HCT116 (cell line): ENCODE measurements around the gene PTN. TPM values are rescaled to one million over a fixed set of nuclear protein-coding genes. Genes with fewer than 3 reads are reported as not detected.

ENCODE experiments used
- ATAC-seq: fragments of 200-7000 bp; cut with Tn5 transposase; 2 replicates; pipeline ENCODE4 v1.9.1; 2020; ENCODE audit warnings: mild to moderate bottlenecking, moderate library complexity
- BruUV-seq: library from RNA; stranded (reverse); fragments of 400-500 nt; replicated peaks from 2 replicates; lab custom pipeline; 2021; lab: Mats Ljungman, UMichigan
- CTCF ChIA-PET: fragments of 300-600 bp; sonication (Branson Sonifier 250); formaldehyde crosslinking; loops from one replicate; lab custom pipeline; 2021; ENCODE audit warnings: antibody characterized with exemption; lab: Charles Lee
- POLR2A ChIA-PET: fragments of 300-600, 350-600 bp; sonication (Branson Sonifier 250); formaldehyde crosslinking; loops from one replicate; lab custom pipeline; 2021; ENCODE audit warnings: antibody characterized with exemption; lab: Charles Lee
- RAD21 ChIA-PET, 2 experiments: fragments of 300-600 bp; sonication (Branson Sonifier 250); formaldehyde crosslinking; loops; one replicate each; lab custom pipeline; 2023; ENCODE audit warnings: low total read pairs in 2 of 2; ENCODE audit not compliant: uncharacterized antibody in 2 of 2, unreplicated experiment in 2 of 2, low non-redundant PET in 1 of 2; lab: Charles Lee
- DNase-seq: peaks from one replicate; pipeline ENCODE4 v3.0.0-alpha.2; 2010; ENCODE audit warnings: low read depth, low spot score
- H2AFZ ChIP-seq: fragments of 200-600 bp; shearing (Covaris generic), sonication (generic); 2 replicates; pipeline ENCODE4 v1.6.1; 2017; ENCODE audit warnings: low read depth, mixed run types, mixed read lengths, antibody characterized with exemption, low read length; ENCODE audit not compliant: poor library complexity, severe bottlenecking
- H3K27ac ChIP-seq: 2 replicates; pipeline ENCODE4 v1.5.1; 2012; ENCODE audit warnings: low read depth, low read length
- H3K27me3 ChIP-seq: fragments of 200-600 bp; sonication (generic); 2 replicates; pipeline ENCODE4 v1.6.1; 2016; ENCODE audit warnings: mixed run types, low read length, mixed read lengths; ENCODE audit not compliant: insufficient read depth
- H3K36me3 ChIP-seq, 2 experiments: fragments of 200-500 bp in 1 of 2; fragments of 200-600 bp in 1 of 2; sonication (Bioruptor generic) in 1 of 2; sonication (generic) in 1 of 2; 2 replicates each; pipeline versions ENCODE4 v1.5.1 to v1.6.1; 2014 to 2016; ENCODE audit warnings: low read length in 2 of 2, inconsistent platforms in 1 of 2, mixed read lengths in 1 of 2, mixed run types in 1 of 2; ENCODE audit not compliant: insufficient read depth in 2 of 2, control insufficient read depth in 1 of 2
- H3K4me1 ChIP-seq, 2 experiments: fragments of 200-600 bp in 1 of 2; sonication (generic) in 1 of 2; 2 replicates each; pipeline versions ENCODE4 v1.5.1 to v1.6.1; 2012 to 2017; ENCODE audit warnings: low read length in 2 of 2, inconsistent platforms in 1 of 2, mild to moderate bottlenecking in 1 of 2, mixed read lengths in 1 of 2, mixed run types in 1 of 2, moderate library complexity in 1 of 2; ENCODE audit not compliant: insufficient read depth in 2 of 2, control insufficient read depth in 1 of 2
- H3K4me2 ChIP-seq: fragments of 200-600 bp; sonication (generic); 2 replicates; pipeline ENCODE4 v1.6.1; 2017; ENCODE audit warnings: mixed run types, low read length, mixed read lengths
- H3K4me3 ChIP-seq, 2 experiments: fragments of 200-600 bp in 1 of 2; sonication (generic) in 1 of 2; replicated peaks in 1 of 2; 2 replicates each; pipeline ENCODE4 v1.5.1; 2011 to 2016; ENCODE audit warnings: low read length in 2 of 2, control low read depth in 1 of 2, low read depth in 1 of 2, mild to moderate bottlenecking in 1 of 2, mixed read lengths in 1 of 2, mixed run types in 1 of 2
- H3K79me2 ChIP-seq: fragments of 200-600 bp; sonication (generic); 2 replicates; pipeline ENCODE4 v1.6.1; 2017; ENCODE audit warnings: mild to moderate bottlenecking, mixed run types, low read length, moderate library complexity, mixed read lengths; ENCODE audit not compliant: insufficient read depth
- H3K9ac ChIP-seq: fragments of 200-600 bp; sonication (generic); 2 replicates; pipeline ENCODE4 v1.6.1; 2016; ENCODE audit warnings: low read length, mixed read lengths
- H3K9me2 ChIP-seq: fragments of 200-600 bp; sonication (generic), shearing (Covaris generic); 2 replicates; pipeline ENCODE4 v1.6.1; 2017; ENCODE audit warnings: mixed run types, mild to moderate bottlenecking, moderate library complexity; ENCODE audit not compliant: insufficient read depth
- H3K9me3 ChIP-seq, 2 experiments: fragments of 200-500 bp in 1 of 2; fragments of 200-600 bp in 1 of 2; sonication (Bioruptor generic) in 1 of 2; sonication (generic) in 1 of 2; 2 replicates each; pipeline ENCODE4 v1.6.1; 2014 to 2017; ENCODE audit warnings: low read length in 2 of 2, mixed read lengths in 2 of 2, inconsistent platforms in 1 of 2, low read depth in 1 of 2, mild to moderate bottlenecking in 1 of 2, mixed run types in 1 of 2, moderate library complexity in 1 of 2; ENCODE audit not compliant: control insufficient read depth in 1 of 2, insufficient read depth in 1 of 2
- H4K20me1 ChIP-seq: fragments of 200-600 bp; sonication (generic), shearing (Covaris generic); 2 replicates; pipeline ENCODE4 v1.6.1; 2017; ENCODE audit warnings: mixed run types, mild to moderate bottlenecking, moderate library complexity; ENCODE audit not compliant: insufficient read depth
- CEBPB ChIP-seq: IDR thresholded peaks from 2 replicates; pipeline ENCODE4 v1.6.1; 2012; ENCODE audit warnings: low read depth
- EZH2 ChIP-seq: fragments of 200-600 bp; sonication (generic); IDR thresholded peaks from 2 replicates; pipeline ENCODE4 v1.6.1; 2017; ENCODE audit warnings: antibody characterized with exemption, mixed run types
- FOSL1 ChIP-seq: IDR thresholded peaks from 2 replicates; pipeline ENCODE4 v1.6.1; 2012; ENCODE audit warnings: low read depth
- JUND ChIP-seq: IDR thresholded peaks from 2 replicates; pipeline ENCODE4 v1.6.1; 2012
- POLR2A ChIP-seq: IDR thresholded peaks from 2 replicates; pipeline ENCODE4 v1.7.0; 2011; ENCODE audit warnings: borderline replicate concordance; ENCODE audit not compliant: insufficient read depth, insufficient read length; ENCODE audit errors: extremely low read depth
- POLR2AphosphoS5 ChIP-seq: IDR thresholded peaks from 2 replicates; pipeline ENCODE4 v1.6.1; 2011; ENCODE audit warnings: mild to moderate bottlenecking, low read depth, low read length, moderate library complexity
- RAD21 ChIP-seq: IDR thresholded peaks from 2 replicates; pipeline ENCODE4 v1.6.1; 2012; ENCODE audit warnings: low read depth, mild to moderate bottlenecking
- REST ChIP-seq: IDR thresholded peaks from 2 replicates; pipeline ENCODE4 v1.6.1; 2012; ENCODE audit warnings: low read depth
- SIN3A ChIP-seq: IDR thresholded peaks from 2 replicates; pipeline ENCODE4 v1.6.1; 2012; ENCODE audit warnings: low read depth
- SP1 ChIP-seq: IDR thresholded peaks from 2 replicates; pipeline ENCODE4 v1.6.1; 2012; ENCODE audit warnings: low read depth
- SRF ChIP-seq: IDR thresholded peaks from 2 replicates; pipeline ENCODE4 v1.6.1; 2012; ENCODE audit warnings: low read depth
- TCF7L2 ChIP-seq: IDR thresholded peaks from 2 replicates; pipeline ENCODE4 v1.7.0; 2011; ENCODE audit warnings: borderline replicate concordance, inconsistent platforms; ENCODE audit not compliant: insufficient read depth, insufficient read length; ENCODE audit errors: extremely low read depth
- ZFX ChIP-seq: fragments of 450-650 bp; IDR thresholded peaks from 2 replicates; pipeline ENCODE4 v1.6.1; 2017
- ZNF274 ChIP-seq: fragments of 200-500 bp; sonication (Bioruptor generic); IDR thresholded peaks from 2 replicates; pipeline ENCODE4 v1.6.1; 2014; ENCODE audit warnings: mild to moderate bottlenecking, low read depth, low read length, inconsistent platforms
- intact Hi-C: fragments of 100-400 bp; cut with micrococcal nuclease; formaldehyde crosslinking; loops from 2 replicates; pipeline ENCODE4 v1.10.0; 2022
- total RNA-seq: library from RNA; stranded (reverse); gene quantifications from one replicate; pipeline ENCODE4 v1.2.1, GENCODE V29; 2021; ENCODE audit not compliant: unreplicated experiment

PTN gene
- total RNA-seq, 1 experiment from 2014 or later: not detected

GRCh38 chr7:137342265-137342664, 1.3 kb downstream of the PTN start:
- CTCF ChIA-PET: no interaction called here
- POLR2A ChIA-PET: no interaction called here
- no peaks in the 10 kb centered on the region for H3K9me2 ChIP-seq
- no peak overlapping the region for H3K9ac ChIP-seq
- no peaks in the 10 kb centered on the region for H3K4me1 ChIP-seq
- ATAC-seq: no peak
- RAD21 ChIA-PET: no interaction called here
- intact Hi-C loops: no loop called here
- no peak overlapping the region for H3K4me3 ChIP-seq
- no peak overlapping the region for H3K27ac ChIP-seq
- H3K9me3 ChIP-seq: peaks cover 0 to 16% of the 10 kb centered on the region in 2 experiments; a peak in 2 of 4 replicates
- H4K20me1 ChIP-seq: no peaks in the 10 kb centered on the region
- no peak overlapping the region for H2AFZ ChIP-seq
- TF ChIP-seq ZFX (no peak), SRF (no peak), FOSL1 (no peak), SIN3A (no peak), JUND (no peak), ZNF274 (no peak), CEBPB (no peak), SP1 (no peak), EZH2 (no peak), POLR2A (no peak), RAD21 (no peak), TCF7L2 (no peak), REST (no peak), POLR2AphosphoS5 (no peak)
- DNase-seq: no peak
- H3K36me3 ChIP-seq: no peaks in the 10 kb centered on the region
- no TSS peak for BruUV-seq
- H3K79me2 ChIP-seq: no peaks in the 10 kb centered on the region
- H3K4me2 ChIP-seq: no peak overlapping the region
- H3K27me3 ChIP-seq: no peaks in the 10 kb centered on the region
